HG02763 (cell line): ENCODE data around the gene MSANTD2.

Experiments
- ATAC-seq: cut with Tn5 transposase; IDR thresholded peaks from one replicate; pipeline ENCODE4 v1.9.1; 2021; ENCODE audit warnings: mild to moderate bottlenecking, moderate library complexity; ENCODE audit not compliant: unreplicated experiment

MSANTD2 gene

GRCh38 chr11:124800226-124800929 lies at the start of gene MSANTD2:
TSS of gene MSANTD2 (minus strand) at chr11:124800406. CDS start at chr11:124800380, 26 bp downstream.
- peak; percentile 86 for ATAC-seq

- ATAC-seq, result no peak
These were observed 46.0 kb upstream of the MSANTD2 start for GRCh38 chr11:124846070-124846673.

DNA sequence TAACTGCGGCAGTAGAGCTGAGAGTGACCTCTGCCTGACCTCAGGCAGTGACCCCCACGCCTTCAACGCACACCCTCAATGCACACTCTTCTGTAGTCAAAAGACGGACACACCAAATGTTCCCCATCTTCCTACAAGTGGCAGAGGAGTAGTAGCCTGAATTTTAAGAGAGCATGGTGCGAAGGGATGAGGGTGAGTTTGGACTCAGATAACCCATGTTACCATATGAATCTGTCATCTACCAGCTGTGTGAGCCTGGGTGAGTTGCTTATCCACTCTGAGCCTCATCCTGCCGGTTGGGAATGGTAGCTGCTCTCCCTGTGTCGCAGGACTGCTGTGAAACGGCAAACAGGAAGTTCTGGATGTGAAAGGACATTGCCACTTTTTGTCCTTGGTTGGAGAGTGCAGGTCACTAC lies 44.5 kb upstream of the MSANTD2 start:
- no peak for ATAC-seq

GRCh38 chr11:124843616-124843910 lies 43.4 kb upstream of the MSANTD2 start:
- no peak for ATAC-seq

- no peak for ATAC-seq
These were observed 42.1 kb upstream of the MSANTD2 start for GRCh38 chr11:124842305-124842704.

DNA sequence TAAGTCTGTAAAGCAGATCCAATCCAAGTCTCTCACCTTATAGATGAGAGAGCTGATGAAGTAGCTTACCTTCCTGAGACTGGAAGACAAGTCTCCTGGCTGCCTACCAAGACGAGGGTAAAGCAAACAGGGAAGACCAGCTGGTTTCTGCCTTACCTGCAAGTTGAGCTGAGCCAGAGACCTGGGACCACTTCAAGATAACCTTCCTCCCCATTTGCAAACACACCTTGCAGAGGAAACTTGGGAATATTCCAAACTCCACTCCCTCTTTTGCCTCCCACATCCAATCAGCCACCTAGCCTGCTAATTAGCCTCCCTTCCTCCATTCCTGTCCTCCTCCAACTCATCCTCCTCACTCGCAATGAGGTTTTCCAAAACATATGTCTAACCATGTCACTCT lies 41.6 kb upstream of the MSANTD2 start:
- ATAC-seq, result no peak

- no peak for ATAC-seq
These were observed 41.0 kb upstream of the MSANTD2 start for GRCh38 chr11:124841201-124841600.

- no peak for ATAC-seq
These were observed 40.5 kb upstream of the MSANTD2 start for GRCh38 chr11:124840666-124841065.

GRCh38 chr11:124839972-124840621 lies 39.9 kb upstream of the MSANTD2 start:
- no peak for ATAC-seq

GRCh38 chr11:124839128-124839971 lies 39.1 kb upstream of the MSANTD2 start:
- no peak for ATAC-seq

DNA sequence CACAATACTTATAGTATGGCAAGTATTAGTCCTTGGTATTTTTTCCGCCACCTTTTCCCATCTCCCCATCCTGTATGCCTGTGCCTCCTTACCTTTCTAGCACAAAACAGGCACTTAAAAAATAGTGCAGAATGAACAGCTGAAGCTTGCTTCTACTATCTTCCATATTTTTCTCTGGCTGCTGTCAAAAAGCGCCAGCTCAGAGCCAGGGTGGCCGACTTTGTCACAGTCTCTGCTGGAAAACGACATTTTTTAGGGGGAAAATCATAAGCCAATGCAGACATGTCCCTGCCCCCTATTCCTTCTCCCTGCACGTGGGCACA lies 38.6 kb upstream of the MSANTD2 start:
- no peak for ATAC-seq

GRCh38 chr11:124837491-124837856 lies 37.3 kb upstream of the MSANTD2 start:
- ATAC-seq, result no peak

DNA sequence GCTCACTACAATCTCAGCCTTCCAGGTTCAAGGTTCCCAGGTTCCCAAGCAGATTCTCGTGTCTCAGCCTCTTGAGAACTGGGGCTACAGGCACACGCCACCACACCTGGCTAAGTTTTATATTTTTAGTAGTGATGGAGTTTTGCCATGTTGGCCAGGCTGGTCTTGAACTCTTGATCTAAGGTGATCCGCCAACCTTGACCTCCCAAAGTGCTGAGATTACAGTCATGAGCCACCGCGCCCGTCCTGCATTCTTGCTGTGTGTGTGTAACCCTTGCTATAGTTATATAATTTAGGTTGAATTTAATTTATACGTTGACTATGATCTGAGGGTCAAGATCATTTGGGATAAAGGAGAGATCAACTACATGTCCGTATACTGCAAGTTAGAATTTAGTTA lies 35.7 kb upstream of the MSANTD2 start:
- ATAC-seq, result no peak

- ATAC-seq, result no peak
These were observed 34.4 kb upstream of the MSANTD2 start for GRCh38 chr11:124834526-124835180.

DNA sequence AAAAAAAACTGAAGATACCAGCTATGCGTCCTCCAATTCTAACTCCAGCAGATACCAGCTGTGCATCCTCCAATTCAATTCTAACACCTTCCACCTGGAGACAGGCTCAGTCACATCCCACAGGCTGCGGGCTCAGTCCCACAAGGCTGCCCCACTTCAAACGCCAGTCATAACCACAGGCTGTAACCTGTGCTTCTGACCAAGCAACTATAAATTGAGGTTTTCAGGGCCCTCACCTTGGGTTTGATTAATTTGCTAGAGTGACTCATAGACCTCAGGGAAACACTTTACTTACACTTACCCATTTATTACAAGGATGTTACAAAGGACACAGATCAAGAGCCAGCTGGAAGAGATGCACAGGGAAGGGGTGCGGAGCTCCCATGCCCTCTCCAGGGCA lies 32.4 kb upstream of the MSANTD2 start:
- ATAC-seq, result no peak

GRCh38 chr11:124831897-124832296 lies 31.7 kb upstream of the MSANTD2 start:
- no peak for ATAC-seq

GRCh38 chr11:124830749-124831148 lies 30.5 kb upstream of the MSANTD2 start:
- no peak for ATAC-seq

DNA sequence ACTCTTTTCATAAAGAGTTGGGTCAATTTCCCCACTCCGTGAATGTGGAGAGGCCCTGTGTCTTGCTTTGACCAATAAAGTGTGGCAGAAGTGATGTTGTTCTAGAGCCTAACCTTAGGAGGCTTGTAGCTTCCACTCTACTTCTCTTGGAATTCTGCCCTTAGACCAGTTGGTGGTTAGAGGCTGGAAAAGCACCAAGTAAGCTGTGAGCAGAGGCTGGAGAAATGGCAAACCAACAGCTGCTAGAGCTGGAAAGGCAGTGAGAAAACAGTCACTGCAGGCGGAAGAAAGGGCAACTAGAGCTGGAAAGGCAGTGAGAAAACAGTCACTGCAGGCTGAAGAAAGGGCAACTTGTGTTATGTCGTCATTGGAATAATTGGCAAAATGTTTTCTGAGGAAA lies 29.8 kb upstream of the MSANTD2 start:
- no peak for ATAC-seq

GRCh38 chr11:124825876-124826275 lies 25.7 kb upstream of the MSANTD2 start:
- ATAC-seq, result no peak

DNA sequence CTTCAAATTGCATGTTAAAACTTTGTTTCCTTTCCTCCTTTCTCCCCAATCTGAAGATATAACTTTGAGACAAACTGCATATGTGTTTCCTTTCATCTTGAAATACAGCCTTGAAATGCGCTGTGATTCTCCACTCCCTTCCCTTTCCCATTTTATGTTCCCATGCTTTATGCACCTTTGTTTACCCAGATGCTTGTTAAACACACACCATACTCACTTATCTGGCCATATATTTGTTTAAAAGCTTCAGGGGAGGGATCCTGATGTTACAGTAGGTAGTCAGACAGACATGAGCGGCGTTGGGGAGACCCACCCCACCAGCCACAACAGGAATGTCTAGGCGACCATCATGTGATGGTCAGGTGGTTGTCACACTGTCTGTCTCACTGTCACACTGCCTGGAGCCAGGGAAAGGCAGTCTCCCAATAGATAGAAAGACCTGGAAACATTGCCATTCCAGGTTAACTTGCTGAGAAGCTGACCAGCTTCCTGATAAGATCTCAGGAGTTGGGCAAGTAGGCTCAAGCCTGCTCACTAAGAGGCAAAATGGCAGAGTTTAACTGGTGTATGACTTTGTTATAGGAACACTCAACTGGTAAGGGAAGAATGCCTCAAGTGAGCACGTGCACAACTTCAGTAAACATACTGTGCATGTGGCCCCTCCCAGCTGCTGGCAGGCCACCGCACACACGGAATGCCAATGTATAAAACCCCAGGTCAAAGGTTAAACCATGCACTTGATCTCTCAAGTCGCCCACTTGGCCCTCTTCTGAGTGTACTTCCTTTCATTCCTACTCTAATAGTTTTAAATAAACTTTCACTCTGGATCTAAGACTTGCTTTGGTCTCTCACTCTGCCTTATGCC lies 23.5 kb upstream of the MSANTD2 start:
- no peak for ATAC-seq
